Nephron progenitor cell (in vitro differentiated cells): ENCODE results near the gene KIRREL1.

ENCODE experiments used
- DNase-seq: peaks from one replicate; pipeline ENCODE4 v3.0.0; 2021
- H3K27ac Mint-ChIP-seq: 2 replicates; pipeline ENCODE4 v1.8.0; 2021; ENCODE audit warnings: mild to moderate bottlenecking, moderate library complexity, mixed read lengths
- H3K27me3 Mint-ChIP-seq: 2 replicates; pipeline ENCODE4 v1.8.0; 2021; ENCODE audit warnings: mild to moderate bottlenecking, low read depth, mixed read lengths; ENCODE audit not compliant: poor library complexity
- H3K36me3 Mint-ChIP-seq: 2 replicates; pipeline ENCODE4 v1.8.0; 2021; ENCODE audit warnings: low read depth, mixed read lengths
- H3K4me1 Mint-ChIP-seq: 2 replicates; pipeline ENCODE4 v1.8.0; 2021; ENCODE audit warnings: mixed read lengths
- H3K4me3 Mint-ChIP-seq: 2 replicates; pipeline ENCODE4 v1.8.0; 2021; ENCODE audit warnings: mild to moderate bottlenecking, moderate library complexity, mixed read lengths
- H3K9me3 Mint-ChIP-seq: 2 replicates; pipeline ENCODE4 v1.8.0; 2021; ENCODE audit warnings: mild to moderate bottlenecking, moderate library complexity, mixed read lengths
- TF ChIP-seq, protein P1 (sequence below): fragments of 200-600 bp; sonication (generic); IDR thresholded peaks from 2 replicates; pipeline ENCODE4 v1.5.0; 2021; ENCODE audit warnings: antibody characterized with exemption

KIRREL1 gene

DNA sequence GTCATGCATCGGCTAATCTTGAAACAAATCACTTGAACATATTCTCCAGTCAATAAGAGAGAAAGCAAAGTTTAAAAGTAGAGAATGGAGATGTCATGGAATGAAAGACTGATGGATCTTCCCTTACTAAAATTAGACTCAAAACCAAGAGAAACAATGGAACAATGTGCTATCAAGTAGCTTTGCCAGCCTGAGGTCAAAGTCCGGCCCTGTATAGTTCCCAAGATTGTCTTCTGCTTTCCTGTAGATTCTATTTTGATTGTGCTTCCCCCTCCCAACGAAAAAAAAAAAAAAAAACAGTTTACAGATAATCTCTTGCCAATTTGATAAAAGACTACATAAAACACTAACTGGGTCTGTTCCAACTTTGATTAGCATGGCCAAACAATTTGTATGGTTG lies 40.8 kb upstream of the KIRREL1 start:
- DNase-seq, result no peak
- no peak overlapping the region for H3K4me3 Mint-ChIP-seq
- TF ChIP-seq, protein P1, sequence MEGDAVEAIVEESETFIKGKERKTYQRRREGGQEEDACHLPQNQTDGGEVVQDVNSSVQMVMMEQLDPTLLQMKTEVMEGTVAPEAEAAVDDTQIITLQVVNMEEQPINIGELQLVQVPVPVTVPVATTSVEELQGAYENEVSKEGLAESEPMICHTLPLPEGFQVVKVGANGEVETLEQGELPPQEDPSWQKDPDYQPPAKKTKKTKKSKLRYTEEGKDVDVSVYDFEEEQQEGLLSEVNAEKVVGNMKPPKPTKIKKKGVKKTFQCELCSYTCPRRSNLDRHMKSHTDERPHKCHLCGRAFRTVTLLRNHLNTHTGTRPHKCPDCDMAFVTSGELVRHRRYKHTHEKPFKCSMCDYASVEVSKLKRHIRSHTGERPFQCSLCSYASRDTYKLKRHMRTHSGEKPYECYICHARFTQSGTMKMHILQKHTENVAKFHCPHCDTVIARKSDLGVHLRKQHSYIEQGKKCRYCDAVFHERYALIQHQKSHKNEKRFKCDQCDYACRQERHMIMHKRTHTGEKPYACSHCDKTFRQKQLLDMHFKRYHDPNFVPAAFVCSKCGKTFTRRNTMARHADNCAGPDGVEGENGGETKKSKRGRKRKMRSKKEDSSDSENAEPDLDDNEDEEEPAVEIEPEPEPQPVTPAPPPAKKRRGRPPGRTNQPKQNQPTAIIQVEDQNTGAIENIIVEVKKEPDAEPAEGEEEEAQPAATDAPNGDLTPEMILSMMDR, result no peak
- H3K27me3 Mint-ChIP-seq, result peaks cover 48% of the 10 kb centered on the region
- H3K27ac Mint-ChIP-seq, result no peak overlapping the region
- no peaks in the 10 kb centered on the region for H3K9me3 Mint-ChIP-seq
- H3K36me3 Mint-ChIP-seq, result no peaks in the 10 kb centered on the region
- H3K4me1 Mint-ChIP-seq, result peaks cover 21% of the 10 kb centered on the region

DNA sequence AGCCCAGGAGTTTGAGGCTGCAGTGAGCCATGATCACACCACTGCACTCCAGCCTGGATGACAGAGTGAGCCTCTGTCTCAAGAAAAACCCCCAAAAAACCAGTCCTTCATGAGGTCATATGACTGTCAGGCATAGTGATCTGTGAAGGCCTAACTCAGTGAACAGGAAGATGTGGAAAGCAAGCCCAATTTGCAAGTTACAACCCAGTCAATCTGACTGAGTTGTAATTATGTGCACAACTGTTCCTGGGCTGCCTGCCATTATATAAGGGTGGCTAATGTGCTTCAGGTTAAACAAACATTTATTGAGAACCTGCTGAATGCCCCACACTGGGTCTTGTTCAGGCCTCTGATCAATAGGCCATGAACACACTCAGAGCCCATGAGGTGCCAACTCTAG lies 38.2 kb upstream of the KIRREL1 start:
- no peaks in the 10 kb centered on the region for H3K36me3 Mint-ChIP-seq
- DNase-seq, result no peak
- H3K27ac Mint-ChIP-seq, result no peak overlapping the region
- H3K27me3 Mint-ChIP-seq, result peaks cover 48% of the 10 kb centered on the region
- no peak overlapping the region for H3K4me3 Mint-ChIP-seq
- peaks cover 30% of the 10 kb centered on the region for H3K4me1 Mint-ChIP-seq
- H3K9me3 Mint-ChIP-seq, result no peaks in the 10 kb centered on the region
- TF ChIP-seq, protein P1, result no peak

DNA sequence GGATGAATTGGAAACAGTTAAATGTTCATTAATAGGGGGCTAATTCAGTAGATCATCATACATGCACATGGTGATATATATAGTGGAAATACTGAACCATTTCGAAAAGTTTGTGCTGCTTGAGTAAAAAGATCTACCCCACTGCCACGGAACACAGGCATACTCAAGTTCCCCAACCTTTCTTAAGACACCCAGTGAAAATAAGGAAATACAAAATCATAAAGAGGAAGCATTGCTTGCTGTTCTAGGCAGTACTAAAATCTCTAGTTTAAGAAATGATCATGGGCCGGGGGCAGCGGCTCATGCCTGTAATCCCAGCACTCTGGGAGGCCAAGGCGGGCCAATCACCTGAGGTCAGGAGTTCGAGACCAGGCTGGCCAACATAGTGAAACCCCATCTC lies 37.6 kb upstream of the KIRREL1 start:
- DNase-seq, result no peak
- Mint-ChIP-seq H3K9me3 (no peaks in the 10 kb centered on the region), H3K4me3 (no peak overlapping the region), H3K4me1 (peaks cover 30% of the 10 kb centered on the region), H3K36me3 (no peaks in the 10 kb centered on the region), H3K27ac (no peak overlapping the region), H3K27me3 (peaks cover 53% of the 10 kb centered on the region)
- TF ChIP-seq, protein P1, result no peak

DNA sequence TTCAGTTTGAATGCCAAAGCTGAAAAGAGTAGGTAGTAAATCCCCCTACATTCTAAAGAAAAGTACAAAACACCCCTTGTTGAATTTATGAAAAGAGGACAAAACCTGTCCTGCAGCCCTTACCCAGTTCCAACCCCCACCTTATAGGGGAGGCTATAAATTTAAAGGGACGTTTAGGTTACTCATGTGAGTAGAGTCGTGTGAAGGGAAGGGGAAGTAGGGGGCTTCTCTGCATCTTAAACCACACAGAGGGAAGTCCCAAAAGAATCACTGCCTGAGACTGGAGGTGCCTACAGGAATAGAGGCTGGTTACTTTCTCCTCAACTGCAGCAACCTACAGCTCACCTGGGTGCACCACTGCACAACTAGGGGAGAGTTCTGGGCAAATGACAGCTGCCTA lies 36.7 kb upstream of the KIRREL1 start:
- TF ChIP-seq, protein P1, result no peak

DNA sequence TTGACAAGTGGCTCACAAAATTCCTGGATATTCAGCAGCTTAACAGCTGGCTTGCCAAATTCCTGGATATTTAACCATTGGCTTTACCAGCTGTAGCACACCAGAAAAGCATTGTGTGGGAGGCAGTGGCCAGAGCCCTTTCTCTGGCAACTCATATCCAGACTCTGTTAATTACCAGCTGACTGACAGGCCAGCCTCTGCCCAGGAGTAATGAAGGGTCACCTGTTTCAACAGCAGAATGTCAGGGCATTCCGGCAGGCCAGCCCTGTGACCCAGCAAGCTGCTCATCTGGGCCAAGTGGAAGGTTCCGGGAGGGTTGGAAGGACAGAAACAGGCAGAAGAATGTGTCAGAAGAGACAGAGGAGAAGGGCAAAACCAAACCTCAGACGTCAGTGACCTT lies 35.2 kb upstream of the KIRREL1 start:
- Mint-ChIP-seq H3K9me3 (no peaks in the 10 kb centered on the region), H3K27me3 (peaks cover 55% of the 10 kb centered on the region), H3K4me3 (no peak overlapping the region), H3K27ac (no peak overlapping the region), H3K36me3 (no peaks in the 10 kb centered on the region), H3K4me1 (peaks cover 20% of the 10 kb centered on the region)
- TF ChIP-seq, protein P1, result no peak
- no peak for DNase-seq

More for the DNA sequence above, 36.7 kb upstream of the KIRREL1 start:
- Mint-ChIP-seq H3K9me3 (no peaks in the 10 kb centered on the region), H3K27ac (no peak overlapping the region), H3K4me3 (no peak overlapping the region), H3K27me3 (peaks cover 49% of the 10 kb centered on the region), H3K4me1 (peaks cover 30% of the 10 kb centered on the region), H3K36me3 (no peaks in the 10 kb centered on the region)
- no peak for DNase-seq

DNA sequence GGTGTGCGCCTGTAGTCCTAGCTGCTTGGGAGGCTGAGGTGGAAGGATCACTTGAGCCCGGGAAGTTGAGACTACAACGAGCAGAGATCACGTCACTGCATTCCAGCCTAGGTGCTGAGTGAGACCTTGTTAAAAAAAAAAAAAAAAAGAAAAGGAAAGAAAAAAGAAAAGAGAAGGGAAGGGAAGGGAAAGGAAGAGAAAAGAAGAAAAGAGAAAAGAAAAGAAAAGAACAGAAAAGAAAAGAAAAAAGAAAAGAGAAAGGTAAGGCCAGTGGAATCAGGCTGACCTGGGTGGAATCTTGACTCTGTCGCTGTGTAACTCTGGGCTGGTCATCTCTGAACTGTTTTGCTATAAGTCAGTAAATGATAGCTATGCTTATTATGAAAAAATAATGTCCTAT lies 33.7 kb upstream of the KIRREL1 start:
- Mint-ChIP-seq H3K36me3 (no peaks in the 10 kb centered on the region), H3K27ac (no peak overlapping the region), H3K4me1 (peaks cover 26% of the 10 kb centered on the region), H3K27me3 (peaks cover 49% of the 10 kb centered on the region), H3K4me3 (no peak overlapping the region), H3K9me3 (no peaks in the 10 kb centered on the region)
- TF ChIP-seq, protein P1, result no peak
- DNase-seq, result no peak
